GM18519 (cell line): ENCODE data around the gene C6.
"Not testable (repeated sequence)": the region's sequence is repeated elsewhere in the genome, so short reads cannot be mapped to it uniquely, and the experiment has no call there.

ENCODE experiments used
- ATAC-seq: cut with Tn5 transposase; IDR thresholded peaks from one replicate; pipeline ENCODE4 v1.9.1; 2021; ENCODE audit warnings: mild to moderate bottlenecking, moderate library complexity; ENCODE audit not compliant: unreplicated experiment, low FRiP score

The C6 gene

DNA sequence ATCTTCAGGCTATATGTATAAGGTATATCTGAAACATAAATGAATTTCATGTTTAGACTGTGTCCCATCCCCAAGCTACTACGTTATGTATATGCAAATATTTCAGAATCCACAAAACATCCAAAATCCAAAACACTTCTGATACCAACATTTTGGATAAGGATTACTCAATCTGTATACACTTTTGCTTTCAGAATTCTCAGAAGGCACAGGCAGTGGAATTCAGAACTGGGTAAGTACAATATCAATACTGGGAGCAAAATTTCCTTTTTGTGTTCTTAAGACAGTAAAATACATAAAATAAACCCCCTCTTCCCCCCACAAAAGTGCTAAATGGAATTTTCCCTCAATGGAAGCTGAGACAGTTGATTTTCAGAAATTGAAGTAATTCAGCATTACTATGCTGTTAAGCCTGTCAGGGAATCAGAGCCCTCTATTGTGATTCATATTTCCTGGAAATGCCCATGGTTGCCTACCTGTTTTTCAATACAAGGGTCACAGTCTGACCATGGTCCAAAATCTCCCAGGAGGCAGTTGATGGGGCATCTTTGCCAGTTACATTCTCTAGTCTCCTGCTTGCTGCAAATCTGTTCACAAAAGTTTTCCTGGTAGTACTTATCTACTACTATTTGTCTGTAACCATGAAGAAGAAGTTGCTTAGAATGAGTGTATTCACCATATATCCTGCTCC, 12.1 kb downstream of the C6 start:
- no peak for ATAC-seq

GRCh38 chr5:41200506-41200905, 12.8 kb downstream of the C6 start:
- no peak for ATAC-seq

DNA sequence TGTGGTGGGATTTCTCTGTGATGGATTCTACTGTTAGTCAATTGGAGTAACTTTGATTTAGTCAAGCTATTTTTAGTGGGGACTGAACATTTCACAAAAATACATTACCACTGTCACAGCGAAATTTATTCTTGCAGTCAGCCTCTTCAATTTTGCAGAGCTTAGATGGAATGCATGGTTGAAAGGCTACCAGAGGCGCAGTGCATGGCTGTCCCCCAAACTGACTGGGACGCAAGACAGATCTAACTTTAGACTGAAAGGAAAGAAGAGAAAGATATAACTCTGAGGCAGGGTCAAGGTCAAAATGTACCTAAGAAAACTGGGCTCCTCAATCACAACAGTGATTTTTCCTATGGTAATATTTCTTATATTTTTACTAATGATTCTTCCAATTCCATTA, 13.7 kb downstream of the C6 start:
- no peak for ATAC-seq

DNA sequence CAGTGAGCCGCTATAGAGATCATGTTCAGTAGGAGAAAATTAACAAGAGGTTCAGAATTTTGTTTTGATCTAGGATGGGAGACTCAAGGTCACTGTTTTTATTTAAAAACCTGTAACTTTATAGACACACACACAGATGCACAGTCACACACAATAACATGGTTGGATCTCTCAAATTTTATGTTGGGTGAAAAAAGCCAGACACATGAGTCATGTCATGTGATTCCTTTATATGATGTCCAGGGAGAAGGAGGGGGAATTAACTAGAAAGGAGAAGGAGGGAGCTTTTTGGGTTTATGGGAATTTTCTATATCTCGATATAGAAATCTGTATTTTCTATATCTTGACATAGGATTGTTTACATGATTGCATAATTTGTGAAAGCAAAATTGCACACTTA, 17.1 kb downstream of the C6 start:
- no peak for ATAC-seq

DNA sequence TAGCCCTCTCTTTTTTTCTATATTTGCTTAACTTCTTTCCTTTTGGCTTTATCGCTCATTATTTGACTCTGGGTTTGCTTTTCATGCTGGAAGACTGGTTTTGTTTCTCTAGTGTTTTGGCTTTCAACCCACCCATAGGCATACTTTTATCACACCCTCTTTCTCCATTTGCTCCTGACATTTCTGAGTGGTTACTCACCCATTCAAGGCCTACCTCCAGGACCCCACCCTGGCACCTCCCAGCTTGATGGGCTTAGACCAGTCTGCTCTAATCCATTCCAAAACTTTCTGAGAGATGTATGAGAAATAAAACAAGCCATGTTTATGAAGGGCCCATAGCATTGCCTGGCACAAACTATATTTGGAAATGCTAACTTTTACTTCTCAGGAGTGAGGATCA, 18.1 kb downstream of the C6 start:
- no peak for ATAC-seq

DNA sequence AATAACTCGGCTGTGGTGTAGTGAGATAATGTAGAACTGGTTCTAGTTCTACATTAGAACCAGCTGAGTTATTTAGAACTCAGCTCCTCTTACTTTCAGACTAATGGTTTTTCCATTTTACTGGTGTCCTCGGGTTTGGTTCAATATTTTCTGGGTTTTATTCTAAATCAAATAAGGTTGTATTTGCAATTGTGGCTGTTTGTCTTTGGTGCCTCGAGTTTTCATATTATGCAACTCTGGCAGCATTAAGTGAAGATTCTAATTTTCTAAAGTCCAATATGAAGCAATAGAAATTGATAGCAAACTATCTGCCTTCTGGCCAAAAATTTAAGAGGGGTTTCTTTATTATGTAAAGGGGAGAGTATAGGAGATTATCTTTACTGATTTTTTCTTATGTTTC, 19.0 kb downstream of the C6 start:
- no peak for ATAC-seq

DNA sequence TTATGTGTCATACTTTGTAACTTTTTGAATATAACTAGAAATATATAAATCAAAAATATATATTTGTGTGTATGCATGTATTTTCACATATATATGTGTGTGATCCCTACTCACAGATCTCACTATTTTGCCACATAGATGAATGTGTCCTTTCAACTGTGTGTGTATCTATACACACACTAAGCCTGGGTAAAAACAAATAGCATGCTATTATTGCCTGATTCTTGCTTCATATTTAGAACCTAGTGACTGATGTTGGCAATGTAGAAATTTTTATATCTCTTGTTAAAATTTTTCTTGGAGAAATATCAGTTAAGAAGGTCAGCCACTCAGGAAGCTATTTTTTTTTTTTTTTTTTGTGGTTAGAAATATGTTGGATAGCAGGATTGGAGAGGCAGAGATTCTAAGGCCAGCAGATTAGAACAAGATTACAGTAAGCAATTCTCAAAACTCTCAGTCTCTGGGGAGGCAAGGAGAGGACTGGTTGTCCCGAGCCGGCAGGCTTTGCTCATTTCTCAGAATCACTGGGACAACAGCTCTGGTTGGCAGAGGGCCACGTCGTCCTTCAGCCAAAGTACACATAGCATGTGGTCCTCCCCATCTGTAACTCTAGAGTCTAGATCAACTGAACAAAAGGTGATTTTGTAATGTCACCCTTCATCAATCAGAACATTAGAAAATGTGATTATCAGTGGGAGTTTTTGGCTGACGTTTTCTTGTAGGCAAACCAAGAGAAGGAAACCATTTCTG, 19.7 kb downstream of the C6 start:
- no peak for ATAC-seq

DNA sequence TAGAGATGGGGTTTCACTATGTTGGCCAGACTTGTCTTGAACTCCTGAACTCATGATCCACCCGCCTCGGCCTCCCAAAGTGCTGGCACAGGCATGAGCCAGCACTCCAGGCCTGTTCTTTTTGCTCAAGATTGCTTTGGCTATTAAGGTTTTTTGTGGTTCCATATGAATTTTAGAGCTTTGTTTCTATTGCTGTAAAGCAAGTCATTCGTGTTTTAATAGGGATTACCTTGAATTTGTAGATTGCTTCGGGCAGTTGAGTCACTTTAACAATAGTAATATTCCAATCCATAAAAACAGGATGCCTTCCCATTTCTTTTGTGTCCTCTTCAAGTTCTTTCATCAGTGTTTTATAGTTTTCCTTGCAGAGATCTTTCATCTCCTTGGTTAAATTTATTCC, 22.1 kb downstream of the C6 start:
- ATAC-seq: no peak

DNA sequence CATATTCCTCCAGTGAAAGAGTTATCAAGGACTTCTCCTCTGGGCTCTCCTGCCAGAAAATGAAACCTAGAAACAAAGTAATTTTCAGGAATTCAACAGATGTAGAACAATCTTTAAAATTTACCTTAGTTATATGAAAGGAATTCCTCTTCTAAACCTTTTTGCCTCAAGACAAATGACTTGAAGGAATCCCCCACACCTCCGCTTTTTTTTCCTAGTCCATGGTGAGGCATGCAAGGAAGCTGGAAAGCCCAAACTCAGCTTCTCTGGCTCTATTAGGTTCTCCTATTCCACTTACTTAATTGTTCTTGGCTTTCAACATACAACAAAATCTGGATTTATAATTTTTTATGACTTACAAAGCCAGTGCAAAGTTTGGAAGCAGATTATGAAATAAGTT, 27.2 kb downstream of the C6 start:
- ATAC-seq: no peak

- not testable (repeated sequence) for ATAC-seq
Observed at GRCh38 chr5:41183331-41183730, 30.0 kb downstream of the C6 start.

GRCh38 chr5:41182666-41183065, 30.7 kb downstream of the C6 start:
- ATAC-seq: no peak

DNA sequence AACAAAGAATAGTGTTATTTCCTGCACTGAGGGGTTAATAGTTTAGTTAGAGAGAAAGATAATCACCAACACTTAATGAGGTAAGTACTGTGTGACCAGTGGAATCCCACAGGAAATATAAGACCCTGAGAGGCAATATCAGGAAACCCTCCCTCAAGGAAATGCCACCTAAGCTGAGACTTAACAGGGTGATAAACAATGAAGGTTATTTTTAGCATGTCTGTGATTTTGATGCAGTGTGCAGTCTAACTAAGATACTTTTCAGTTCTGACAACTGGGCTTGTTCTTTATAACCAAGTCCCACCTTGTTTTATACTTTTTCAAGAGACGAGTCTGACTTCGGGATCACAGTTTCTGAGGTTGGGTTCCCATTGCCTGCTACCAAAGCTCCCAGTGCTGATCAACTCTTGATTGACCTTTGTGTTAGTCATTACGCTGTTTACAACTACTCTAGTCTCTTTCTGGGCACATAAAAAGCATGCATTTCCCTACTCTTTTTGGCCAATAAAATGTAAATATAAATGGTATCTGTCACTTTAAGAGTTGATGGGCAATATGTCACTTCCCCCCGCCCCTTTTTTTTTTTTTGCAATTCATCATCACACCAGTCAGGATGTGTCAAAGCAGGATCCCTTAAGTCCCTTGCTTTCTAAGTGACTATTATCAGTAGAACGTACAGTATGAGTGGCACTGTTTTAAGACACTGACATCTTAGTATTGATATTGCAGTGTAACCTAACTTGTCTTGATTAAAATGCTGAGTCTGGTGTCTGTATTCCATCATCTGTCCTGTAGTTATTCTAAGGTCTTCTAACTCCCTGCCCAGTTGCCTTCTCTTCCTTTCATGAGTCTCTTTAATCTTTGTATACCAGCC, 31.4 kb downstream of the C6 start:
- ATAC-seq: no peak

GRCh38 chr5:41176952-41177351, 36.4 kb downstream of the C6 start:
- ATAC-seq: no peak

DNA sequence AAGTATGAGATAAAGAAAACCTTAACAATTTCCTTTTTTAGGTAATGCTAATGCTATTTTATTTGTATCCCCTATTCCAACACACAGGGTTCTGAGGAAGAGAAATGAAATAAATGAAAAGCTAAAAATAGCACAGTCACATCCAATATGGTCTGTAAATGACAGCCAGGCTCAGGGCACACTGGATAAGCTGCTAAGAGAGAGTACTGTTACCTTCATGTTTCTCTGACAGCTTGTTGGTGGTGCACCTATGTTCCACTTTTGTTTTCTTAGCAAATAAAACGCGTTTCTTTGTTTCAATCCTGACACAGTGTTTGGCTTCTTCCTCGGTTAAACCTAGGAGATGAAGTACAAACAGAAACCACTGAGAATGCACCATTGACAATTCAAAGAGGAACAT, 41.3 kb downstream of the C6 start:
- no peak for ATAC-seq

- no peak for ATAC-seq
Observed at GRCh38 chr5:41161271-41161670, 52.1 kb downstream of the C6 start.

DNA sequence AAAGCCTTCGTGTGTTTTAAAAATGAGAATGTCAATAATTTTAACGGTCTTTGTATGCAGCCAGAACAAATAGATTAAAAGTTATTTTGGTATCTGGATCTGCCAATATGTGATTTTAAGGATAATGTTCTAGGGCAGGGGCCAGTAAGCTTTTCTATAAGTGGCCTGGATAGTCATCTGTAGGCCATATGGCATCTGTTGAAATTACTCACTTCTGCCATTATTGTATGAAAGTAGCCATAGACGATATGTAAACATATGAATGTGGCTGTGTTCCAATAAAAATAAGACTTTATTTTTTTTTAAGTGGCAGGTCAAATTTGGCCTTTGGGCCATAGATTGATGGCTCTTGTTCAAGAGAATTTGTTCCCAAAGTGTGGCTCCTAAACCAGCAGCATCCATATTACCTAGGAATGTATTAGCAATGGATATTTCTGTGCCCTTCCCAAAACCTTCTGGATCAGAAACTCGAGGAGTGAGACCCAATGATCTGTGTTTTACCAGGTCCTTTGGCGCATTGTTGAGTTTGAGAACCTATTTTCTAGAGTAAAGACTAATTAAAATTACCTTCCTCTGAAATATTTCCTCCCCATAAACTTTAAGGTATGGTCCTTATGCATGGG, 55.9 kb downstream of the C6 start:
- ATAC-seq: no peak

GRCh38 chr5:41156739-41157138, 56.6 kb downstream of the C6 start:
- no peak for ATAC-seq

DNA sequence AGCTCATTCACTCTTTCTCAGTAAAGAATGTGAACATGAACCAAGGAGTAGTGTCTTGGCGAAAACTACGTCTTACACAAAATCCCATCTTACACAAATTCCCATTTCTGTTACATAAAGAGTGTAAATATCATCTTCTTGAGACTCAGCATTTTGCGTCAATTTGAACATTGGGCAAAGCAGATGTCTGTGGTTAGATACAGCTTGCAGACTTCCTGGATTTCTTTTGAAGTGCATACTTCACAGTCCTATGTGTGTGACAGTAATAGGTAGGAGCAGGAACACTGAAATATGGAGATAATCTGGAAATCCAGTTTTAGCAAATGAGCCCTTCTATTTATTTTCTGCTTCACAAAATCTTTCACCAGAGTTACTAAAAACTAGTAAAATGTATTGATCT, 58.8 kb downstream of the C6 start:
- ATAC-seq: no peak

DNA sequence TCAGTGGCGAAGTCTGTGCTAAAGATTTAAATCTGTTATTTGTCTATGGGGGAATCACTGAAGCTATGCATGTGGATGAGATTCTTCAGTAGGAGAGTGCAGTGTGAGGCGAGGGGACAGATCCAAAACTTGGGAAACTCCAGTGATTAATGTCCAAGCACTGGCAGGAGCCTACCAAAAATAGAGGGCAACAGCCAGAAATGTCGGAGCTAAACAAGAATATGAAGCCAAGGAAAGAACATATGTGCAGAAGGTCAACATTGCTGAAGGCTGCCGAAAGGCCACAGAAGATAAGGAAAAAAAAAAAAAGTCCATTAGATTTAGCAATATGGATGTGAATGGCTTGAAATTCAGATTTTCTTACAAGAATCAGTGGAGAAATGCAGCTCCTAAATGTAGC, 61.8 kb downstream of the C6 start:
- ATAC-seq: no peak

DNA sequence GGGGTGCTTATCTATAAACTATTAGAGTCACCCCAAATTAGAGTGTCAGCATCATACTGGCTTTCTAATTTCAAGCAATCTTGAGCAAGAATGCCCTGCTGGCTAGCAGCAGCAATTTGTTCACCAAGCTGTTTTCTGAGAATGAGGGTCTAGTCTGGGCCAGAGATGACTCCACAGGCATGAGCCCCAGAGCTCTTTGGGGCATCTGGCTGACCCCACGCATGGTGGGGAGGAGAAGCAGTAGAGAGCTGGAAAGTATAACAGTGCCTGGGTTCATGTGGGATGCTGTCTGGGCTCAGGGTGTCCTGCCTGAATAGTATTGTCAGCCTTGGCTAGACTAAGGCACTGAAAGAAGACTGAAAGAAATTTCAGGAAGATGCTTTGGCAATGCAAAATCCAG, 64.9 kb downstream of the C6 start:
- no peak for ATAC-seq

DNA sequence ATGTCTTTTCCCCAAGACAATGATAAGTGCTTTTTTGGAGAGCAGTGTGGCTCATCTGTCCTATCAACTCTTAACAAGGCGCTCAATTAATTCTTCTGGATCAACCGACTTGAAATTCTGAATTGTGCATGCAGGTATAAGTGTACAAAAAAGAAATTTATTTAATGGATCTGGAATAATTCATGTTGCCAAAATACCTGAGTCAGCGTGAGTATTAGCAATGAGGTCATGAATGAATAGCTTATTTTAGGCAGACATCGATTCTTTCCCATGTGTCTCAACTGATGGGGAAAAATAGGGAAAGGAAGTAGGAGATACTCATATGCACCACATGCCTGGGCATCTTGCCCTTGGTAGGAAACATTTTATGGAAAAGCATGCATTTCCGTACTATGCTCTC, 68.0 kb downstream of the C6 start:
- no peak for ATAC-seq
